ENCODE data around the gene U2SURP.
A peak's percentile ranks its signal among the peaks of the same experiment; 100 is the strongest.
"Not testable (repeated sequence)": the region's sequence is repeated elsewhere in the genome, so short reads cannot be mapped to it uniquely, and the experiment has no call there.

Gene U2SURP

GRCh38 chr3:143073983-143074382, 72.6 kb downstream of the U2SURP start:
- not testable (repeated sequence) for DNase-seq

DNA sequence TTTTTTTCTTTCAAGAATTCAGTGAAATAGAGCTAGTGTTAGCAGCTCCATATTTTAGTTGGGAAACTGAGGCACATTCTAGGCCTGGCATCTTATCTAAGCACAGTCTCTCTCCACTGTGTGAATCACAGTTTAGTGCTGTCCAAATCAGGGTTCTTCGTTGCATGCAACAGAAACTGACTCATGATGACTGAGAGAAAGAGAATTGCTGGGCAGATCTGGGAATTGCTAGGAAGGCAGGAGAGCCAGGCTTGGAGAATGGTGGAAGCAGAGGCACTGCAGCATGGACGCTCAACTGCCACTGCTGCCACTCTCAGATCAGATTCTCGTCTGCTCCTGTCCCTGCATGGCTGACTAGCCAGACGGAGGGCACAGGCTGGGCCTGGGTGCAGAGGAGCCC, 77.5 kb downstream of the U2SURP start:
- no peak for DNase-seq

DNA sequence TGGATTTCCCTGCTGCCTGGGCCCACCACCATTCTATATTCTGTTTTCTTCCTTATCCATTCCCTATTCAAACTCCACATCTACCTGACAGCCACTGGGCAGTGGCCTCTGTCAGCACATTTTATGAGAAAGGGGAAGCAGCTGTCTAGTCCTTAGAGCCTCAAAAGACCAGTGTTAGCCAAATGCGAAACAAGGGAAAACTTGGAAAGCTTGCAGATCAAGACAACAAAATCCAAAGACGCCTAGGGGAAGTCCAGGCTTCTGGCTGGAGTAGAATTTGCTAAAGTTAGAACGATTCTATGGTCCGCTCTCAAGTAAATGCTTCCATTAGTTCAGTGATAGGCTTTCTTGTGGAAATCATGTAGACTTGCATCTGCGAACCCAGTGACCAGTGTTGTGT, 78.8 kb downstream of the U2SURP start:
- no peak for DNase-seq

GRCh38 chr3:143081365-143081764, 80.0 kb downstream of the U2SURP start:
- no peak for DNase-seq

GRCh38 chr3:143081844-143082778, 80.7 kb downstream of the U2SURP start:
- DNase-seq = no peak

- no peak for DNase-seq
Measured at GRCh38 chr3:143083781-143084180, 82.4 kb downstream of the U2SURP start.

GRCh38 chr3:143084856-143085731, 83.7 kb downstream of the U2SURP start:
- DNase-seq = peak in 1 of 2 donors; percentile 50

GRCh38 chr3:143088835-143089234, 87.5 kb downstream of the U2SURP start:
- DNase-seq = no peak

DNA sequence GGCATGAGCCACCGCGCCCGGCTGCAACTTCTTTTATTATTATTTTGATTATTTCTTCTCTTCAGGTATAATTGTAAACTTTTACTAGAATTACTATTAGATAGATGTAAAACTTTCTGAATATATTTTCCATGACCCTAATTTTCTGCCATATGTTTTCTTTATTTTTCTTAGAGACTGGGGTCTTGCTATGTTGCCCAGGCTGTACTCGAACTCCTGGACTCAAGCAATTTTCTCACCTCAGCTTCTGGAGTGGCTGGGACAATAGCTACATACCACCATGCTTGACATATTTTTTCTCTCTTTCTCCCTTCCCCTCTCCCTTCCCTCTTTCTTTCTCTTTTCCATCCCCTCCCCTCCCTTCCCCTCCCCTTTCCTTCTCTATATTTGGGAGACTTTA, 88.6 kb downstream of the U2SURP start:
- DNase-seq = no peak

GRCh38 chr3:143090486-143090885, 89.1 kb downstream of the U2SURP start:
- no peak for DNase-seq

DNA sequence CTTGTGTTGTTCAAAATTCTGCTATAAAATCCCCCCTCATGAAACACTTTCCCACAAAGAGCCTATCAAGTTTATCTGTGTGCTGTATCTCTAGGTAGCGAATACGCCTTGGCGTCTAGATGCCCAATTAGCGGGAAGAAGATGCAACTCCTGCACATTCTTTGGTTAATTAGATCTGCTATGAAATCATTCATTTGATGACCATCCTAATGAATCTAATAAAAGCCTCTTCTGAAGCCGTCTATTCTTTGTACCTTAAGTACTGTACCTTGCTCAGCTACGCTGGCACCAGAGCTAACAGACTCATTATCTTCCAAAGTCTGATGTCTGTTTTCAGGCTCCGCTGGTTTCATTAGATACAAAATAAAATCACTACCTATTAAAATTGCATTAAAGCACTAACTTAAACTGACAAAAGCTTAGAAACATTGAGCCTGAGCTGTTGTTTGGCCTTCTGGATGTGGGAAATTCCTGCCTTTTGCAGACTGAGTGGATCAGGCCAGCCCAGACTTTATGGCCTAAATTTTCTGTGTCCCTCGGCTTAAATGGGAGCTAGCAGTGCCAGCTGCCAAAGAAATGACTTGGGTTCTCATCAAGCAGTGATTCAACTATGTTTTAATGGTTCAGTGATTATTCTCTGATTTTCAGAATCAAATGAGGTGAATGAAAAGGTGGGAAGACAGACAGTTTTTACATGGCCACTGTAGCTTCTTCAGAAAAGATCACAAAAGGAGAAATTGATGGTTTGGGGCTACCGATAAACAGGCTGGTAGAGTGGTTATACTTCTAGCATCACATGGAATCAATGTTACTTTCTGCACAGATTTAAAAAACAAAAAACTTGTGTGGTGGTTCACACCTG, 89.8 kb downstream of the U2SURP start:
- DNase-seq = no peak

- no peak for DNase-seq
Measured at GRCh38 chr3:143092191-143092590, 90.8 kb downstream of the U2SURP start.

DNA sequence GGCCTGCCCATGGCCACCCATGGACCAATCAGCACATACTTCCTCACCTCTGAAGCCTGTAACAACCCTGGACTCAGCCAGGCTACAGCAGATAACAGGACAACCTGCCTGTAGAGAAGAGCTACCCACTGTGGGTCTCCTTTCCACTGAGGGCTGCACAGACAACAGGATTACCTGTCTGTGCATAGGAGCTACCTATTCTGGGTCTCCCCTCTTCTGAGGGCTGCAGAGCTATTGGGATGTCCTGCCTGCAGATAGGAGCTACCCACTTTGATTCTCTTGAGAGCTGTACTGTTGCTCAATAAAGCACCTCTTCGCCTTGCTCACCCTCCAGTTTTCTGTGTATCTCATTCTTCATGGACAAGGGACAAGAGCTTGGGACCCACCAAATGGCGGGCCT, 94.4 kb downstream of the U2SURP start:
- no peak for DNase-seq

DNA sequence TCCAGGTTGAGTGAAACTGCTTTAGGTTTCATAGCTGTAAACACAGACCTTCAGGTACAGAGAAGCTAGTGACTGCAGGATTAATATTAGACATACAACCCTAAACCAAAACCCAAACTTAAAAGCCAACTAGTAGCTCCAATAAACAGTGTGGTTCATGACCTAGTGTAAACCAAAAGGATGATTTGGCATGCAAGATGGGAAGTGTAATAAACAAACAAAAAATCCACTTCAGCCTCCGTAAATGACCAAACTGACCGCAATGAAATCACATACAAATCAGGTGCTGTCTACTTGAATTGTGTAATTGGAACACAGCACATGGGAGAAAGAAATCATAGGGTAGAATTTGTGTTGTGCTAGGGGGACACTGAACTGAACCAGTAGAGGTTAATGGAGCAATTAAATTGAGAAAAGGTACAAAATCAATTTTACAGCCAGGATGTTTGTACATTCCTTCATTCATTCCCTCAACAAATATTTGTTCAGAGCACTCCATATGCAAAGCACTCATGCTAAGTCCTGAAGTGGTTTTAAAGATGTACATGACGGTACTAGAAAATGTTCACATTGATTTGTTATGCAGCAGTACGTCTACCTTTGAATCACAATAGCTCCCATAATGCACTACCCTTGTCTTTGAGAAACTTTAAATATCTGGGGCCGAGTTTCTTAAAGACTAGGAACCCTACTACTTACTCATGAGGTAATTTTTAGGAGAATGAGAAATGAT, 96.8 kb downstream of the U2SURP start:
- DNase-seq = no peak

GRCh38 chr3:143099210-143099609, 97.8 kb downstream of the U2SURP start:
- DNase-seq = no peak

- no peak for DNase-seq
Measured at GRCh38 chr3:143099690-143100089, 98.3 kb downstream of the U2SURP start.

DNA sequence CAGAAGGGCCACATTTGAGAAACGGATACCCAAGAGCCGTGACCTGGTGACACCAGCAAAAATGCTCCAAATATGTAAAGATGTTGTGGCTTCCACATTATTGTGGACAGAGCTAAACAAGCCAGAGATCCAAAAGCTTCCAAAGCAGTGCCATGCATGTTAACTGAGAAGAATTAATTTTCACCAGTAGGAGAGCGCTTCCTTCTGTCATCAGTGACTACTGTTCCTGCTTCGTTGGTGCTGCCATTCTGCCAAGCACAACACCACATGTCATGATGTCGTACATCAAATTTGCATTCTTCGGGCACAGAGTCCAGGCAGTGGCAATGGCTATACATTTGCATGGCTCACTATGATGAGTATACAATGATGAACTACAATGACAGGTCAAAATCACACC, 99.1 kb downstream of the U2SURP start:
- DNase-seq = no peak

GRCh38 chr3:143101792-143102381, 100.5 kb downstream of the U2SURP start:
- DNase-seq = no peak

- no peak for DNase-seq
Measured at GRCh38 chr3:143103652-143104051, 102.3 kb downstream of the U2SURP start.

DNA sequence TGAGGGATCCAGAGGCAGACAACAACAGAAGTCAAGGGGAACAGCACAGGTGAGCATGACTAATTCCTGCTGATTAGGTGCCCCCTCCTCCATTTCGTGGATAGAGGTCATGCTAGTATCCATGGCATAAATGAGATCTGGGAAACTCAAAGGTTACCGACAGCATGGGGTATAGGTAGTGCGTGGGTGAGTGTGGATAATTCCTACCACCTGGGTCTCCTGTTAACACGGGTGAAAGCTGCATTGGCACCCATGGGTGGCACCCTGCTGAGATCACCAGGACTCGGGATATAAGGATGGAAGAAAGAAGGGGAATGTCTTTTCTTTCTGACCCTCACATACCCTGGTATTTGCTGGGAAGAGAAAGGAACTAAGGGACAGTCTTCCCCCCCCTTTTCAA, 103.8 kb downstream of the U2SURP start:
- DNase-seq = no peak

GRCh38 chr3:143109861-143110260, 108.5 kb downstream of the U2SURP start:
- DNase-seq = no peak
